Measurements from ENCODE around the gene ZKSCAN2.

ZKSCAN2 gene

GRCh38 chr16:25223964-25224363 lies 33.7 kb downstream of the ZKSCAN2 start:
- no peak for DNase-seq (ENCODE audit: low read depth)

DNA sequence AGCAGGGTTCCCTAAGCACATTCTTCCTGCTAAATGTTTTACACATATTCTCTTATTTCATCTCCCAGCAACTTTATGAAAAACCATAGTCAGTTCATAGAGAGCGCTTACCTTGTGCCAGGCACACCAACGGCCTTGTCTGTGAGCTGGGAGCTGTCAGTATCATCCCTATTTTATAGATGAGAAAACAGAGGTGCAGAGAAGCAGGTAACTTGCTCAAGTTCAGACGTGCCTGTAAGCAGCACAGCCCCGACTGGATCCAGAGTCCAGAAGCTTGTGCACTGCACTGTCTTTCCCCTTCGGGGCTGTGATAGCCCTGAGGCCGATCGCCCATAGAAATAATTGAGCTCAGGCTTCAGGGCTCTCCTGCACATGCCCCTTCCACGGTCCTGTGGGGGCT lies 34.7 kb downstream of the ZKSCAN2 start:
- no peak for DNase-seq (ENCODE audit: low read depth)

GRCh38 chr16:25219070-25219737 lies 38.4 kb downstream of the ZKSCAN2 start:
- DNase-seq (ENCODE audit: low read depth) = no peak

DNA sequence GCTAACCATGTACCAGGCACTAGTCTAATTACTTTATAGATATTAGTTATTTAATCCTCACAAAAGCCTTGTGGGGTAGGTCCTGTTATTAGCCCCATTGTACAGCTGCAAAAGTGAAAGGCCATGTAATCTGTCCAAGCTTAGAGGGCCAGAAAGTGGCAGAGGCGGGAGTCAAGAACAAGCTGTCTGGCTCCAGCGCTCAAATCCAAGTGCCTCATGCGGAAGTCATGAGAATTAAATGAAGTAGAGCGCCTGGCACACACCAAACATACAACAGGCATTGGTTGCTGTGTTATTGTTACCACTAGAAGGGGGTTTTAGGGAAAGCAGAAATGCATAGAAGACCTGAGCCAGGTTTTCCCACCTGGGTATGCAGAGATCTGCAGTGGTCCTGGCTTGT lies 39.7 kb downstream of the ZKSCAN2 start:
- no peak for DNase-seq (ENCODE audit: low read depth)

- no peak for DNase-seq (ENCODE audit: low read depth)
Measured at GRCh38 chr16:25217112-25217511, 40.5 kb downstream of the ZKSCAN2 start.

DNA sequence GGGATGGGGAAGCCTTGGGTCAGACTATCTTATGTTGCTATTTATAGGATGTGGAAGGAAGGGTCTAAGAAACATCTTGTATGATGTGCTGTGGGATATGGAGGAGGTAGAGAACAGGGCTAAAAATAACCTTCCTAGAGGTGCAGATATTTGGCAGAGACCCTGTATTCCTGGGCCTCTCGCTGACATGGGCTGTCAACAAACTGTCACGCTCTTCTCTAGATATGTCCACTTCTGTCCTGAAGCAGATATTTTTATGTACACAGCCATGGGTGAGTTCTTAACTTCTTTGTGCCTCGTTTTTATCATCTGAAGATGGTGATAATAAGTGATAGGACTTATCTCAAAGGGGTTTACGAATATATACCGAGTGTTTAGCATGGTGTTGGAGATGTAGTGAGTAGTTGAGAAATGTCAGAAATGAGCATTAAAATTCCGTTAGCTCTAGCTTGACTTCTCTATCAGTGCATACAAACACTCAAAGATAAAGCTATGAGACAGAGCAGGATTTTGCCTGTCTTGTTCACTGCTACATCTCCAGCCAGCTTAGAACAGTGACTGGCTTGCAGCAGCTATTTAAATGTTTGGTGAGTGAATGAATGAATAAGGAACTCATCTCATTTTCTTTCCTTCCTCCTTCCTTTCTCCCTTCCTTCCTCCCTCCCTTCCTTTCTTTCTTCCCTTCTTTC lies 43.8 kb downstream of the ZKSCAN2 start:
- DNase-seq (ENCODE audit: low read depth) = no peak

DNA sequence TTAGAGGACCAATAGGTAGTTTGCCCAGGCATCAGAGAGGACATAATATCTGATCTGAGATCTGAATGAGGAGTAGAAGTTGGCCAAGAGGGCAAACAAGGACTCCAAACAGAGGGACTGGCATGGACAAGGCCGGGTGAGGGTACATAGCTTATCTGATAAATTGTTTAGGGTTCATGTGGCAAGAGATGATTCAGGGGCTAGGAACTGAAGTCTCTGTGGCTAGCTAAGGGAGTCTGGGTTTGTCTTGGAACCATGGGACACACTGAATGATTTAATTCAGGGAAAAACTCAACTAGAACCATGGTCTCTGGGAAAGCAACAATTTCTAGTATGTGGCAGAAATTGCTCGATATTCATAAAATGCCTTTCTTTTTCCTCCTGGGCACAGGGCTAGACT lies 45.0 kb downstream of the ZKSCAN2 start:
- DNase-seq (ENCODE audit: low read depth) = no peak

DNA sequence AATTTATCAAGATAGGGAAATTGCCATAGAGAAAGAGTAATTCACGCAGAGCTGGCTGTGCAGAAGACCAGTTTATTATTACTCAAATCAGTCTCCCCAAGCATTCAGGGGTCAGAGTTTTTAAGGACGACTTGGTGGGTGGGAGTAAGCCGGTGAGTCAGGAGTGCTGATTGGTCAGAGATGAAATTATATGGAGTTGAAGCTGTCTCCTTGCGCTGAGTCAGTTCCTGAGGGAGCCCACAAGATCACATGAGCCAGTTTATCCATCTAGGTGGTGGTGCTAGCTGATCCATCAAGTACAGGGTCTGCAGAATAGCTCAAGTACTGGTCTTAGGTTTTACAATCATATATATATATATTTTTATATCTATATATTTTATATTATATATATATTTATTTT lies 46.9 kb downstream of the ZKSCAN2 start:
- peak; percentile 14 for DNase-seq (ENCODE audit: low read depth)

- DNase-seq (ENCODE audit: low read depth) = no peak
Measured at GRCh38 chr16:25199457-25199856, 58.2 kb downstream of the ZKSCAN2 start.

- no peak for DNase-seq (ENCODE audit: low read depth)
Measured at GRCh38 chr16:25198021-25198420, 59.6 kb downstream of the ZKSCAN2 start.

- DNase-seq (ENCODE audit: low read depth) = no peak
Measured at GRCh38 chr16:25194273-25194878, 63.3 kb downstream of the ZKSCAN2 start.

DNA sequence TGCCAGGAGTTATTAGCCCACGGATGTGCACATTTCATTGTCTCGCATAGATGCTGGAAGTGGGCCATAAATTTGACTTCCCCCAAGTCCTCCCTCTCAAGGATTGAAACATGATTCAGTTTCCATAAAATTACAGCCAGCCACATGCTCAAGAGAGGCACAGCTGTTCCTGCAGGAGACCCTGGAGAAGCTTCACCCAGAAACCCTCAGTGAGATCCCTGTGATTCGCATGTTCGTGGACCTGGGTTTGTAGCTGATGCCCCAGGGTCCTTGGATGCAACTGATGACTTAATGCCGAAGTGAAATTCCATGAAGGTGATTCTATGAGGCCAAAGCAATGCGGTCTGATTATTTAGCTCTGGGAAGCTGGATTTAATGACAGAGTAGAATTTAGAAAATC lies 65.5 kb downstream of the ZKSCAN2 start:
- DNase-seq (ENCODE audit: low read depth) = no peak

DNA sequence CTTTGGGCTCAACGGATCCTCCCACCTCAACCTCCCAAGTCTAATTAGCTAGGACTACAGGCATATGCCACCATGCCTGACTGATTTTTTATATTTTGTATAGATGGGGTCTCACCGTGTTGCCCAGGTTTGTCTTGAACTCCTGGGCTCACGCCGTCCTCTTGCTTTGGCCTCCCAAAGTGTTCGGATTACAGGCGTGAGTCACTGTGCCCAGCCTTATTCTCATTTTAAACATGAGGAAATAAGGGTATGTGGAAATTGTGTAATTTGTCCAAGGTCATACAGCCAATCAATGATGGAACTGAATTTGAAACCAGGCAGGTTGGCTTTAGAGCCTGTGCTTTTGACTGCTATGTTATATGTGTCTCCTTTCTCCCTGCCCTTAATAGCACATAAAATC lies 68.3 kb downstream of the ZKSCAN2 start:
- no peak for DNase-seq (ENCODE audit: low read depth)

- DNase-seq (ENCODE audit: low read depth) = no peak
Measured at GRCh38 chr16:25187491-25187795, 70.2 kb downstream of the ZKSCAN2 start.

Data from activated T-cell treated with anti-CD3 and anti-CD28 coated beads for 48 hours (primary cell).